Astrocyte of the cerebellum (primary cell): Measurements from ENCODE around the gene ARFIP1.
"Not testable (repeated sequence)": the region's sequence is repeated elsewhere in the genome, so short reads cannot be mapped to it uniquely, and the experiment has no call there.

Source experiments
- DNase-seq: peaks from one replicate; pipeline ENCODE4 v3.0.0-alpha.2; 2011; ENCODE audit warnings: low read depth
- H3K4me3 ChIP-seq: 2 replicates; pipeline ENCODE4 v1.5.1; 2011; ENCODE audit warnings: mild to moderate bottlenecking, low read depth, low read length, moderate library complexity
- in situ Hi-C: cut with HindIII; loops from 2 replicates; pipeline ENCODE4 v1.10.0; 2017; ENCODE audit warnings: low sequenced_read_pairs
- TF ChIP-seq, protein P1 (sequence below): IDR thresholded peaks from 2 replicates; pipeline ENCODE4 v1.5.1; 2012; ENCODE audit warnings: low read length, low read depth, moderate library complexity, mild to moderate bottlenecking; ENCODE audit errors: missing control alignments

Gene ARFIP1

DNA sequence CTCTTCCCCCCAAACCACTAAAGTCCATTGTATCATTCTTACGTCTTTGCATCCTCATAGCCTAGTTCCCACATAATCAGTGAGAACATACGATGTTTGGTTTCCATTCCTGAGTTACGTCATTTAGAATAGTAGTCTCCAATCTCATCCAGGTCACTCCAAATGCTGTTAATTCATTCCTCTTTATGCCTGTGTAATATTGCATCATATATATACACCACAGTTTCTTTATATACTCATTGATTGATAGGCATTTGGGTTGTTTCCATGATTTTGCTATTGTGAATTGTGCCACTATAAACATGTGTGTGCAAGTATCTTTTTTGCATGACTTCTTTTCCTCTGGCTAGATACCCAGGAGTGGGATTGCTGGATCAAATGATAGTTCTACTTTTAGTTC lies 57.2 kb downstream of the ARFIP1 start:
- DNase-seq, result no peak
- in situ Hi-C loops, result no loop called here
- no peak overlapping the region for H3K4me3 ChIP-seq
- TF ChIP-seq, protein P1, sequence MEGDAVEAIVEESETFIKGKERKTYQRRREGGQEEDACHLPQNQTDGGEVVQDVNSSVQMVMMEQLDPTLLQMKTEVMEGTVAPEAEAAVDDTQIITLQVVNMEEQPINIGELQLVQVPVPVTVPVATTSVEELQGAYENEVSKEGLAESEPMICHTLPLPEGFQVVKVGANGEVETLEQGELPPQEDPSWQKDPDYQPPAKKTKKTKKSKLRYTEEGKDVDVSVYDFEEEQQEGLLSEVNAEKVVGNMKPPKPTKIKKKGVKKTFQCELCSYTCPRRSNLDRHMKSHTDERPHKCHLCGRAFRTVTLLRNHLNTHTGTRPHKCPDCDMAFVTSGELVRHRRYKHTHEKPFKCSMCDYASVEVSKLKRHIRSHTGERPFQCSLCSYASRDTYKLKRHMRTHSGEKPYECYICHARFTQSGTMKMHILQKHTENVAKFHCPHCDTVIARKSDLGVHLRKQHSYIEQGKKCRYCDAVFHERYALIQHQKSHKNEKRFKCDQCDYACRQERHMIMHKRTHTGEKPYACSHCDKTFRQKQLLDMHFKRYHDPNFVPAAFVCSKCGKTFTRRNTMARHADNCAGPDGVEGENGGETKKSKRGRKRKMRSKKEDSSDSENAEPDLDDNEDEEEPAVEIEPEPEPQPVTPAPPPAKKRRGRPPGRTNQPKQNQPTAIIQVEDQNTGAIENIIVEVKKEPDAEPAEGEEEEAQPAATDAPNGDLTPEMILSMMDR, result no peak

DNA sequence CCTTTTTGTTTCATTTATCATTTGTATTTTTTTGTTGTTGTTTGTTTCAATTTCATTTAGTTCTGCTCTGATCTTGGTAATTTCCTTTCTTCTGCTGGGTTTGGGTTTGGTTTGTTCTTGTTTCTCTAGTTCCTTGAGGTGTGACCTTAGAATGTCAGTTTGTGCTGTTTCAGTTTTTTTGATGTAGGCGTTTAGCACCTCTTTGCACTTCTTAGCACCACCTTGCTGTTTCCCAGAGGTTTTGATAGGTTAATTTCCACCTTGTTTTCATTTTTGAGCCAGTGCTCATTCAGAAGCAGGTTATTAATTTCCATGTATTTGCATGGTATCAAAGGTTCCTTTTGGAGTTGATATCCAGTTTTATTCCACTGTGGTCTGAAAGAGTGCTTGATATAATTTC lies 60.0 kb downstream of the ARFIP1 start:
- DNase-seq, in situ Hi-C loops, H3K4me3 ChIP-seq: not testable (repeated sequence)

DNA sequence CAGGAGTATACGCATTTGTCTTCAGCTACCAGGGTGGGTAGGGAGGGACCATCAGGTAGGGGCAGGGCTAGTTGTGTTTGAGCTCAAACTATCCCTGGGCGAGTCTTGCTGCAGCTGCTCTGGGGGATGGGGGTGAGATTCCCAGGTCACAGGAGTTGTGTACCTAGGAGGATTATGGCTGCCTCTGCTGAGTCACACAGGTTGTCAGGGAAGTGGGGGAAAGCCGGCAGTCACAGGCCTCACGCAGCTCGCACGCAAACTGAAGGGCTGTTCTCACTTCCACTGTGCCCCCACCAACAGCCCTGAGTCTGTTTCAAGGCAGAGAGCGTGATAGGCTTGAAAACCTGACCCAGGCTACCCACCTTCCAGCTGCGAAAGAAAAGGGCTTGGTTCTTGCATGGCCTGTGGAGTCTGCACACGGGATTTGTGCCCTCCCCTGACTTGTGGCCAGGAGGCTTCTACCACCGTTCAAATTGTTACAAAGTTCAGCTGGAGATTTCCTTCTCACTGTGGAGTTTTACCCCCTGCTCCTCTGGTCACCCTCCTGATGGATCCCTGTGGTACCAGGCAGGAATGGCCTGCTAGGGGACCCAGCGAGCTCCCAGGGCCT lies 63.8 kb downstream of the ARFIP1 start:
- no peak for DNase-seq
- no peak overlapping the region for H3K4me3 ChIP-seq
- TF ChIP-seq, protein P1, result no peak
- in situ Hi-C loops, result no loop called here

DNA sequence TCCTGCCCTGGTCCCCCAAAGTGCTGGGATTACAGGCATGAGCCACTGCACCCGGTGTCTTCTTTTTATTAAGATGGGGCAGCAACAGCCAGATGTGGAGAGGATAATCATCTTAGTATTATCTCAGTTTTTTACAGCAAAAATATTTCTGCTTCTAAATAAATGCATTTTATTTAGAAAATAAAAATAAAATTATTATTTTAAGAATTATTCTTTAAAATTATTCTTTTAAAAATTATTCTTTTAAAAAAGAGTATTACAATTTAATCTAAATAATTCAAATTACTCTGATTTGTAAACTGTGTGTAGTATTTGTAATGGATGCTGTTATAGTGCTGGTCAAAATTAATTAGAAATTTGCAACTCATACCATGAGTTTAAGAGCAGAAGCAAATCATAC lies 67.6 kb downstream of the ARFIP1 start:
- DNase-seq, result no peak
- in situ Hi-C loops, result no loop called here
- TF ChIP-seq, protein P1, result no peak
- H3K4me3 ChIP-seq, result no peak overlapping the region

DNA sequence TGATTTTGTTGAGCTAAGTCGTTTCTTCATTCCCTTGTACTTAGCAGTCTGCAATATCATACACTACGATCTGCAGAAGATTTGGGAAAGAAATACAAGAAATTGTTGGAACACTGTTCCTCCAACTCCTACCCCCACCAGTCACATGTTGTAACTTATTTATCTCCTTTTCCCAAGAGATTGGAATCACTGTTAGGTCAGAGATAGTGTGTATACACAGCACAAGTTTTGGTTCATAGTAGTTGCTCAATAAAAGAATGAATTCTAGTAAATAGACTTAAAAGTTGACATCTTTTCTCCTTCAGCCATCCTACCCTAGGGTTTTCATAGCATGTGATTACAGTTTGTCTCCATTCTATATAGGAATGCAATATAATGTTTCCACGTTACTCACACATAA lies 68.8 kb downstream of the ARFIP1 start:
- H3K4me3 ChIP-seq, result no peak overlapping the region
- in situ Hi-C loops, result no loop called here
- TF ChIP-seq, protein P1, result no peak
- no peak for DNase-seq

DNA sequence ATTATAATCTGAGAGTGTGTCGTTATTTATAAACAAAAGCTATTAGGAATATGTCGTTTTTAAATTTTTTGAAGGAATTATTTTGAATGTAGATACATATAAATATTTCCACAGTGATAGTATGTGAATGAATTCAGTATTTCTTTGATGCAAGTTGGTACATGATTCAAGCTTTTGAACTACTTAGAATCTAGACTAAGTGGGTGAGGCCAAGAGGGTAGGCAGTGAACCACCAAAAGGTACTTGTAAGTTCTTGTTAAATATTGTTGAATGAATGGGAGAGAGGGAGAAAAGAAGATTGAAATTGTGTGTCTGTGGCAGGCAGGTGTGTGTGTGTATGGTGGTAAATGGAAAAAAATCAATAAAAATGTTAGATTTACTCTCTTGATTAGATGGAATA lies 69.6 kb downstream of the ARFIP1 start:
- no peak overlapping the region for H3K4me3 ChIP-seq
- no peak for DNase-seq
- TF ChIP-seq, protein P1, result no peak
- in situ Hi-C loops, result no loop called here

DNA sequence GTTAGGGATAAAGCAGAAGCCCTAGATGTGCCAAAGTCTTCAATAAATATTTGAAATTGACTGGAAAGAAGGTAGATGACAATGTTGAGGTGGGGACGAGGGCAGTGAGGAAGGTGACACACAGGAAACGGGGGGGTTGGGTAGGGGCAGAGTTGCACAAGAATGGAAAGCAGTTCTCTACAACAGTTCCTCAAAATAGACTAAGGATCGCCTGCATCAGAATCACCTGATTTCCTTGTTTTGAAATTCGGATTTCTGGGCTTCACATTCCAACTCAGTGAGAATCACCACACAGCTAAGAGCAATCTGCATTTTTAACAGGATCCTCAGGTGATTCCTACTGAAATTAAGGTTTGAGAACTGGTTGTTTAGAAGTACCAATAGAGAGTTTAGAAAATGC lies 70.6 kb downstream of the ARFIP1 start:
- TF ChIP-seq, protein P1, result no peak
- no peak overlapping the region for H3K4me3 ChIP-seq
- DNase-seq, result no peak
- in situ Hi-C loops, result loop anchor here (10.0 kb wide), 1 partner anchor 274 kb away; no protein-coding TSS in a partner anchor
